Muscle layer of duodenum (tissue), 2 donors: ENCODE data around the gene CAPN12.

Source experiments
- H3K27ac ChIP-seq: one replicate; pipeline ENCODE4 v1.7.0; 2013; ENCODE audit warnings: mild to moderate bottlenecking, low read length
- H3K27me3 ChIP-seq: one replicate; pipeline ENCODE4 v1.7.0; 2013; ENCODE audit warnings: low read depth, mild to moderate bottlenecking, control low read depth, low read length
- H3K36me3 ChIP-seq, 2 donors: one replicate each; pipeline ENCODE4 v1.7.0; 2013; ENCODE audit warnings: low read length in 2 of 2, control low read depth in 1 of 2, mild to moderate bottlenecking in 1 of 2; ENCODE audit not compliant: insufficient read depth in 2 of 2, control insufficient read depth in 1 of 2
- H3K4me1 ChIP-seq, 2 donors: one replicate each; pipeline ENCODE4 v1.7.0; 2013; ENCODE audit warnings: low read length in 2 of 2, mild to moderate bottlenecking in 2 of 2, control low read depth in 1 of 2, moderate library complexity in 1 of 2; ENCODE audit not compliant: insufficient read depth in 2 of 2, control insufficient read depth in 1 of 2
- H3K4me3 ChIP-seq, 2 donors: one replicate each; pipeline ENCODE4 v1.7.0; 2013; ENCODE audit warnings: low read length in 2 of 2, low read depth in 1 of 2, mild to moderate bottlenecking in 1 of 2
- H3K9me3 ChIP-seq, 2 donors: one replicate each; pipeline ENCODE4 v1.7.0; 2013; ENCODE audit warnings: low read length in 2 of 2, control low read depth in 1 of 2, mild to moderate bottlenecking in 1 of 2; ENCODE audit not compliant: control insufficient read depth in 1 of 2
- donor health status: healthy.

CAPN12 gene

DNA sequence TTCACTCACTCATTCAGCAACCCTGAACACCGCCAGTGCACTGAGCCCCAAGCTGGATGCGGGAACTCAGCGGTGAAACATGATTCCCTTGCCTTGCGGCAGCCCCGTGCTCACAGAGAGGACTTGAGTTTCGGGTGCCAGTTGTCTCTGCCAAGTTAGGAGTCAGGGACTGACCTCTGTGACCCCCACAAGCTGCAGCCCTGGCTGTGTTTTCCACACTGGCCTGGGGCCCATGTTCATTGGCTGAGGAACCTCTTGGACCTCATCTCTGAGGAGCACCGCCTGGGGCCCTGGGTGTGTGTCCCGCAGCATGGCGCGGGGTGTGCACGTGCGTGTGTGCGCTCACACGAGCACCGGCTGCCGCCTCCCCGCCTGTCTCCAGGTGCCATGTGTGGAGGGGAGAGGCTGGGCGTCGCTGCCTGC is 31.0 kb downstream of the CAPN12 start:
- H3K4me3 ChIP-seq: no peak overlapping the region
- no peaks in the 10 kb centered on the region for H3K9me3 ChIP-seq
- peaks cover 68 to 69% of the 10 kb centered on the region in 2 donors for H3K36me3 ChIP-seq
- no peaks in the 10 kb centered on the region for H3K27me3 ChIP-seq
- H3K27ac ChIP-seq: no peak overlapping the region
- H3K4me1 ChIP-seq: peaks cover 0 to 52% of the 10 kb centered on the region in 2 donors

- Histone ChIP-seq H3K4me3 (no peak overlapping the region), H3K36me3 (peaks cover 70 to 73% of the 10 kb centered on the region in 2 donors), H3K27ac (peak overlapping the region; percentile 23), H3K27me3 (no peaks in the 10 kb centered on the region), H3K9me3 (no peaks in the 10 kb centered on the region), H3K4me1 (peaks cover 0 to 62% of the 10 kb centered on the region in 2 donors)
Measured at GRCh38 chr19:38712161-38712748, 32.0 kb downstream of the CAPN12 start.

DNA sequence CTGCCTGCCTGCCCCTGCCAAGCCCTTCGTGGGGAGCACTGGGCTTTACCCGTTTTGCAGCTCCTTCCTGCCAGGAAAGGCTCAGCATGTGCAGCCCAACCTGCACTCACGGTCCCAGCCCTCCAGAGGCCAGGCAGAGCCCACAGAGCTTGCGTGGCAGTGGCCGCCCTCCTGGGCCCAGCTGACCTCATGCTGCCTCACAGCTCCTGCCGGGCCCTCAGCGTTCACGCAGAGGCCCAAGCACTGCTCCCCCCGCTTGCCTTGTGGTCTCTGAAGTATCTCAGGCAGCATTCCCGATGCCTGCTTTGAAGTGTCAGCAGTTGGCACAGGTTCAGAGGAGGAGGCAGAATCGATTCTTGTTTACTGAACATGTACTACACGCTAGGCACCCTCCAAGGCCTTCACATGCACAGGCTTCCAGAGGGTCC is 32.5 kb downstream of the CAPN12 start:
- Histone ChIP-seq H3K9me3 (no peaks in the 10 kb centered on the region), H3K4me1 (peaks cover 0 to 64% of the 10 kb centered on the region in 2 donors), H3K27me3 (no peaks in the 10 kb centered on the region), H3K36me3 (peaks cover 70 to 74% of the 10 kb centered on the region in 2 donors), H3K4me3 (no peak overlapping the region), H3K27ac (peak overlapping the region; percentile 23)

DNA sequence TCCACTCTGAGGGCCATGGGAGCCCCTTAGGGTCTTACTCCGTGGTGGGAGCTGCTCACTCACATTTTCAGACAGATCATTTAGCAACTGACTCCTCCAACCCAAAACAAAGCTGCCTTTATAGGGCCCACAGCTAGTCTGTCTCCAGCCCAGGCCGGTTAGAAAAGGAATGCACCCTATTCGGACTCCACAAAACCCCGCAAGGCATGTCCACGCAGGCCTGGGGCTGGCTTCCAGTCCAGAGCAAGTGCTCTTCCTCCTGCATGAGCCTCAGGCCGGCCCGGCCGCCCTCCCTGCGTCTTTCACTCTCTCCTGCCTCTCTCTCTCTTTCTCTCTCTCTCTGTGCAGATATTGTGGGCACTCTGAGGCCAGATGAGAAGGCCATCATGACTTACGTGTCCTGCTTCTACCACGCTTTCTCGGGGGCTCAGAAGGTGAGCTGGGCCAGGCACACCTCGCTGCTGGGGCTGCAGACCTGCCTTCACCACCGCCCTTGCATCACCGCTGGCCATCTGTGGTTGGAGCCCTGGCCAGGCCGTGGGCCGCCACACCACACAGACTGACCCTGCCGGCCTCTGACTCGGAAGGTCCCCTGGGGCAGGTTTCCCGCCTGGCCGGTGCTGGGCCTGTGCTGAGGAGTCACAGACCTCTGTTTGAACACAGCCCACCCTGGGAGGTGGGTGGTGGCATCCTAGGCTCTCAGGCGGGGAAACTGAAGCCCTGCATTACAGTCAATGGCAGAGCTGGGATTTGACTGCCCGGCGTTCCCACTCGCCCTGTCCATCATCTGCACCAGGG is 33.1 kb downstream of the CAPN12 start:
- no peaks in the 10 kb centered on the region for H3K27me3 ChIP-seq
- H3K9me3 ChIP-seq: no peaks in the 10 kb centered on the region
- peaks cover 0 to 68% of the 10 kb centered on the region in 2 donors for H3K4me1 ChIP-seq
- H3K27ac ChIP-seq: no peak overlapping the region
- no peak overlapping the region for H3K4me3 ChIP-seq
- H3K36me3 ChIP-seq: peaks cover 70 to 71% of the 10 kb centered on the region in 2 donors

DNA sequence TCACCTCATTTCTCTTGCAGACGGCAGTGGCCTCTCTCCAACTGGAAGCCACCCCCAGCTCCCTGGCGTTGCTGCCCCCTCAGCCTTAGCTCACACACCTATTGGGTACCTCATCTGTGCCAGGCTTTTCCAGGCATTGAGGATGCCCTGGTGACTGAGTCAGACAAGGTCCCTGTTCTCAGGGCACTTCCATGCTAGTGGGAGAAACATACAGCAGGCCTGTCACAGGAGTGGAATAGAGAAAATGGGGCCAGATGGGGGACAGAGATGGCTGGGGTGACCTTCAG is 33.9 kb downstream of the CAPN12 start:
- Histone ChIP-seq H3K4me3 (no peak overlapping the region), H3K9me3 (no peaks in the 10 kb centered on the region), H3K4me1 (peaks cover 0 to 68% of the 10 kb centered on the region in 2 donors), H3K27me3 (no peaks in the 10 kb centered on the region), H3K27ac (no peak overlapping the region), H3K36me3 (peaks cover 76 to 77% of the 10 kb centered on the region in 2 donors)

- Histone ChIP-seq H3K36me3 (peaks cover 80 to 81% of the 10 kb centered on the region in 2 donors), H3K27me3 (no peaks in the 10 kb centered on the region), H3K4me3 (no peak overlapping the region), H3K4me1 (peaks cover 0 to 68% of the 10 kb centered on the region in 2 donors), H3K27ac (no peak overlapping the region), H3K9me3 (no peaks in the 10 kb centered on the region)
Measured at GRCh38 chr19:38709671-38710415, 34.4 kb downstream of the CAPN12 start.

- Histone ChIP-seq H3K27ac (no peak overlapping the region), H3K36me3 (peaks cover 75 to 81% of the 10 kb centered on the region in 2 donors), H3K4me3 (no peak overlapping the region), H3K4me1 (peaks cover 0 to 62% of the 10 kb centered on the region in 2 donors), H3K27me3 (no peaks in the 10 kb centered on the region), H3K9me3 (no peaks in the 10 kb centered on the region)
Measured at GRCh38 chr19:38709119-38709518, 35.2 kb downstream of the CAPN12 start.

DNA sequence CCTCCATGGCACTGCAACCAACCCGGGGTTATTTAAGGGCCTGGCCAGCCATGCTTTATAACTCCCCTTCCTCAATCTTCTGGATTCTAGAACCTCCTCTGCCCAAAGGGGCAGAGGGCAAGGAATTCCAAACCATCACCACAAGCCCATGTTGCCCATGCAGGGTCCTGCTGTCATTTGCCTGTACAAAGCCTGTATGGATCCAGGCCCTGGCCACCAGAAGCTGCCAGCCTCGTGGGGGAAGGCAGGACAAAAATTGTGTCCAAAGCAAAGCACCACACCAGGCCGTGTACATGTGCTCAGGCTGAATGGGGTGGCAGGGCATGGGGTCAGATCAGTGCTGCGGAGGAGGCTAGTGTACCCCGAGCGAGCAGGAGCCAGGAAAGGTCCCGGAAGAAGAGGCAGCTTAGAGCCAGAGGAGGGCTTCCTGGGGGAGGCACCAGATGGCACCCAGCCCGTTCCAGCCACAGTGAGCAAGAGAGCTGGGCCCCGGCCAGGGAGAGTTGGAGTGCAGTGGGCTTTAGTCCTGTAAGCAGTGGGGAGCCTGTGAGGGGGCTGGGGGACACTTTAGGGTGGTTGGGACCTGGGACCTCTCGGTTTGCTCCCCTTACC is 35.8 kb downstream of the CAPN12 start:
- Histone ChIP-seq H3K27ac (no peak overlapping the region), H3K36me3 (peaks cover 69 to 86% of the 10 kb centered on the region in 2 donors), H3K4me3 (no peak overlapping the region), H3K4me1 (peaks cover 0 to 58% of the 10 kb centered on the region in 2 donors), H3K27me3 (no peaks in the 10 kb centered on the region), H3K9me3 (no peaks in the 10 kb centered on the region)

DNA sequence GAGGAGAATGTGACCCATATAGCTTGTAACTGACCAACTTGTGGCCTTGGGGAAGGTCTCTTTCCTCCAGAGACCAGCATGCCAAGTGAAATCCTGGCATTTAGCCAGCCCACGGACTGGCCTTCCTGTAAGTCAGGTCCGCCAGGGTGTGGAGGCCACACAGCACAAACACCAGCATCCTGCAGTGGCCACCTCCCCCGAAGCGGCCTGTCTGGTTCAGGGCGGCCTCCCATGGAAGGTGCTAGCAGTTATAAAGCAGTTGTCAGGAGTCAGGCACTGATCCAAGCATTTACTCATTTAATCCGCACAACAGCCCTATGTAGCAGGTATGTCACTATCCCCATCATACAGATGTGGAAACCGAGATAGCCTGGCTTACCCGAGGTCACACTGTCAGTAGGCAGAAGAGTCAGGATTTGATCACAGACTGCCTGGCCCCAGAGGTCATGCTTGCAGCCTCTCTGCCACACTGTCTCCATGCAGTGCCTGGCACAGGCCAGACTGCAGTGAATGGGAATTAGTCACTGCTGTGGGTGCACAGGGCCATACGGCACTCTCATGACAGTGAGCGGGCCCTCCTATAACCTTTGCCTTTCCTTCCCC is 36.7 kb downstream of the CAPN12 start:
- H3K36me3 ChIP-seq: peaks cover 64 to 95% of the 10 kb centered on the region in 2 donors
- no peaks in the 10 kb centered on the region for H3K9me3 ChIP-seq
- H3K4me3 ChIP-seq: no peak overlapping the region
- H3K27ac ChIP-seq: peak overlapping the region; percentile 60
- no peaks in the 10 kb centered on the region for H3K27me3 ChIP-seq
- H3K4me1 ChIP-seq: peaks cover 0 to 49% of the 10 kb centered on the region in 2 donors

DNA sequence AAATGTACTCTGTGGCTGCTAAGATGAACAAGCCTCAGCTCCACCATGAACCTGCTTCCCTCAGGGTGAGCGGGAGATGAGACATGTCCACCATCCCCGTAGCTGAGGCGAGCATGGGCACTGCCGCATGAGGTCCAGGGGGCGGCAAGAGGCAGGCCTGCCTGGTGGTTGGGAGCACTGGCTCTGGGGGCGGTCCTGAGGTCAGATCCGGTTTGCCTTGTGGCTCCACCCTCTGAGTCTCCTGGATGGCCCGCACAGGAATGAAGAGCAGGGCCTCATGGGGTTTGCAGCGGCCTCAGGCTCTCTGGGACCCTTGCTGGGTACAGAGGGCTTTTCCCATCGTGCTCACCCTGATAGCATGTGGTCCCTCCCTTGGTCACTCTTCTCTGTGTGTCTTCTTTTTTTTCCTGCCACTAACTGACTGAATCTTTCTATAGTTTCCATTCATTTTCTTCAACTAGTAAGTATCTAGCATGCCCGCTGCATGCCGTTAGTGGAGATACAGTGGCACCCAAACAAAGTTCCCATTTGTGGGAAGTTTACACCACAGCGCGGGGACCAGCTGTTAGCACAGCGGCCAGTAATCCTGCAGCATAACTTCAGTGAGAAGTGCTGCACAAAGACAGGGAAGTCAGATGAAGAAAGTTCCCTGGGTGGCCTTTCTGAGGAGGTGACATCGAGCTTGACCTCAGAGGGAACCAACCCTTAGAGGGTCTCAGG is 37.3 kb downstream of the CAPN12 start:
- peaks cover 69 to 99% of the 10 kb centered on the region in 2 donors for H3K36me3 ChIP-seq
- H3K27ac ChIP-seq: peak overlapping the region; percentile 60
- H3K9me3 ChIP-seq: no peaks in the 10 kb centered on the region
- peaks cover 0 to 46% of the 10 kb centered on the region in 2 donors for H3K4me1 ChIP-seq
- H3K27me3 ChIP-seq: no peaks in the 10 kb centered on the region
- no peak overlapping the region for H3K4me3 ChIP-seq
